GM21447 (cell line): ENCODE measurements around the gene SLC9A3.

Experiments used
- ATAC-seq: cut with Tn5 transposase; IDR thresholded peaks from one replicate; pipeline ENCODE4 v1.9.1; 2021; ENCODE audit not compliant: unreplicated experiment

The SLC9A3 gene

DNA sequence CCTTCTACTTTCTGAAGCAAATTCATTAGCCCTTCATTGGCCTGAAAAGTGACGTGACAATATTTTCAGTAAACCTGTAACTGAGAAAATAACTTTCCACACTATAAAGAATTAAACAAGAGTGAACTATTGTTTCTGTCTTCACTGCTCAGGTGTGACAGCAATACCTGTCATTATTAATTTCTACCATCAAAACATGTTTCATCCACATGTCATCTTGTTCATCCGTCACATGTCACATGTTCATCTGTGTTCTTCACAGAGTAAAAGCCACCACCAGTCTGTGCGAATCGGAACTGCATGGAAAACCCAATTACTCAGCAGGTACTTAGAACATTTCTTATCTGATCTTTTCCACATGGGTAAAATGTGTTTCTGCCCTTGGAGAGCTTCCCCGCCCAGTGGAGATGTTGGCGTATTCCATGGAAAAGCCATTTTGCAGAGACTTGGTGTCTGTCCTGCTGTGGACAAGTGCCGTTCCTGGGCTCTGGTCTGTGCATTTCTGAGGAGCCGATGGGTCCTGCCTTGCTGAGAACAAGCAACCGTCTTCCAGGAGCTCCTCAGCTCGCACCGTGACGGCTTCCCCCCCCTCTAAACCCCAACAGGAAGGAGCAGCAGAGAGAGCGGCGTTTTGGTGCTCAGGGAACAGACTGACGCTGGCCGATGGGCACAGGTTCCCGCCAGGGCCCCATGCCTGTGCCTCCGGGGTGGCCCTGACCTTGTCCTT lies 91.9 kb downstream of the SLC9A3 start:
- no peak for ATAC-seq

DNA sequence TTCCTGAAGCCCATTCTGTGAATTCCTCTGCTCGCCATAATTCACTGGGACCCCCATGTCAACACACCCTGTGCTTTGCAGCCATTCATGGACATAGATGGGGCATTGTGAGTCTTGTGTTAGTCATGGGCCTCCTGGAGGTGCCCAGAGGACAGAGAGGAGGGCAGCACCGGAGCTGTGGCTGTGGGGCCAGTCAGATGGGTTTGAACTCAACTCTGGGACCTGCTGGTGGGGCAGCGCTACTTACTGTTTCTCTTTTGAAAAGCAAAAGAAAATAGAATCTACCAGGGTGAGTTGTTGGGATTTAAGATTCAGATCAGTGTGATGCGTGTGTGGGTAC lies 92.6 kb downstream of the SLC9A3 start:
- no peak for ATAC-seq

DNA sequence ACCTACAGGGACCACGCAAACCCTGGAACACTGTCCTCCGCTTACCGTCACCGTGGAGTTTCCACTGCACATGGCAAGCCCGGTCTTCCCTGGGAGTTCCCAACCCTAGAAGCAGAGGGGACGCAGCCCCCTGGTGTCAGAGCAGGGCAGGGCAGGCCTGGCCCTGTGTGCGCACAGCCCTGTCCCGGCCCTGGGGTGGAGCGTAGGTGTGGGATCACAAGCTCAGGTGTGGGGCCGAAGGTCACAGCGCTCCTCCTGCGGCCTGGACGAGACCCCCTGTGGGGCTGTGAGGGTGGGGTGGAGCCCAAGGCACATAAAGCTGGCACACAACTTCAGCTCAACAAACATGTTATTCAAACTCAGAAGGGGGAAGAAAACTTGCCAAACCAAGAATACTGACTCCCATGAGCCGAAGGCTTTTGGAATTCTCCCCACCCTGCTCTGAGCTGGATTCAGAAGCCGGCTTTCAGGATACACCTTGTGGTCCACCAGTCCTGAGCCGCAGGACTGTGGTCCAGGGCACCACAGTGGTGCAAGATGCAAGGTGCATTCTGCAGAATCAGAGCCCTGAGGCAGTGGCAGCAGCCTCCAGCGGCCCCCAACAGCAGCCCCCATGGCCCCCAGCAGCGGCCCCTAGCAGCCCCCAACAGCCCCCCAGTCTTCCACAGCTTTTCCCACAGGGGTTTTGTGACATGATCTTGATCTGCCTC lies 93.1 kb downstream of the SLC9A3 start:
- ATAC-seq, result peak; percentile 76

DNA sequence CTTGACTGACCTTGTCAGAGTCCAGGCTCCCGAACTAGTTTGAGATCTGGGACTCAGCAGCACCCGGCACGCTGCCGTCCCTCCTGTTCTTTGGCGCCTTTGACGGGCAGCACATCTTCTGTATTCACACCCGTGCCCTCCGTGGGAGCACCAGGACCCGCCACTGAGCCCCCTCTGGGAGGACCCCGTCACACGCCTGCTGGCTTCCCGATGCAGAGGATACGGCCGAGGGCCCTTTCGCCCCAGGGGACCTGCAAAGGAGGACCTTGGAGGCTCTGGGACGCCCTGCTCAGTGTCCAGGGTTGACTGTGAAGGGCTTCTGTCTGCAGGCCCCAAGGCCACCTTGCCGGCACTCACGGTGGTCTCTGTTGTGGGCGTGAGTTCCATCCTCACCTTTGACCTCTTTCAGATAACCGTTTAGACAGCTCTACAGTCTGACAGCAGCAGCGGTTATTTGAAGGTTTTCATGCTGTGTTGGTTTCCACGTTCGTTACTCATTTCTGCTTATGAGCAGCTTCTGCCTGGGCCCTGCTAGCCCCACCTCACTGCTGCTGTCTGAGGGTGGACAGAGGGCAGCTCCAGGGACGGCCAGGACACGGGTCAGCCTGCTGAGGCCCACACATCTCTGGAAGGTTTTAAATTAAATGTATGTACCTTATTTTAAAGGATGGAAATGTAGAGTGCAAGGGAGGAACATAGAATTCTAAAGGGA lies 93.9 kb downstream of the SLC9A3 start:
- no peak for ATAC-seq

DNA sequence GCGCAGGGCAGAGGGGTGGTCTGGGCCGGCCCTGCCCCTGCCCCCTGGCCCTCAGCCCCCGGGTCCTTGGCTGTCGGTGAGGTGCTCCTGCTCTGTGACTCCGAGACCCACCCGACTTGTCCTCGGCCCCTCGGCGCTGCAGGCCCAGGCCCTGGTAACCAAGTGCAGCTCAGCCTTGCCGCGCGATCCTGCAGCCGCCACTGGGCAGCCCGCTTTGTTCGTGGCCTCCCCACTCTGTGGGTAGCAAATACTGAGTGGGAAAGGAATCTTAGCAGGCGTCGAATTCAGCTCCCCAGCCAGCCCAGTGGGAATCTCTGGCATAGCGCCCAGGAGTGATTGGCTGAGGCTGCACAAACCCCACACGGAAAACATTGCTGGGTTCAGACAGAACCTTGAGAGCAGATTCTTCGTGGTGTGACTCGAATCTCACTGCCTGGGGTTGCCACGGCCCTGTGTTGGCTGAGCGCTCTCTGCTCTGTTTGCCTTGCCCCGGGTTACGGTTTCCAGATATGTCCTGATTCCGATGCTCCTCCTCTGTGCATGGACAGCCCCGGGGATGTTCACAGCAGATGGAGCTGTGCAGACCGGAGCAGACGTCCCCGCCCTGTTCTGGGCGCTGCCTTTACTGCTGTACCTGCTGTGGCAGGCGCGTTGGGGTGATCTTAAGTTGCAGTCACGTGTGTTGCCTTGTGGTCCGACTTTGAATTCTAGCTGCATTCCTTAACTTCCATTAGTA lies 94.6 kb downstream of the SLC9A3 start:
- no peak for ATAC-seq

DNA sequence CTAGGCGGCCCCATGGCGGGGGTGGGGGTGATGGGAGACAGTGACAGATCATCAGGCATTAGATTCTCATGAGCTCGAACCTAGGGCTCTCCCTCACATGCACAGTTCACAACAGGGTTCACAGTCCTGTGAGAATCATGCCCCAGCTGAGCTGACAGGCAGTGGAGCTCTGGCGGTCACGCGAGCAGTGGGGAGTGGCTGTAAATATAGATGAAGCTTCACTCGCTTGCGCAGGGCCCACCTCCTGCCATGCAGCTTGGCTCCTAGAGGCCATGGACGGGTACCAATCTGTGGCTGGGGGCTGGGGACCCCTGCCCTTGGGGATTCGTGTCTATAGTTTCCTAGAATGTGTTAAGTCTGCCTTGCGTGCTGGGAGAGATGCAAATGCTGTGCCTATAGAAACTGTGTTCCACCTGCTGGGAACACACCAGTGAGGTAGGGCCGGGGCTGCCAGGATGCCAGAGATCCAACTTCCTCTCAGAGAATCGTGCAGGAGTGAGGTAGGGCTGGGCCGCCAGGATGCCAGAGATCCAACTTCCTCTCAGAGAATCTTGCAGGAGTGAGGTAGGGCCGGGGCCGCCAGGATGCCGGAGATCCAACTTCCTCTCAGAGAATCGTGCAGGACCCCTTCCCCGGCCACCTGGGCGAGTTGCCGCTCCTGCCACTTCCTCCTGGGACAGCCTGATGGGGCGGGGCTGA lies 95.3 kb downstream of the SLC9A3 start:
- no peak for ATAC-seq

- ATAC-seq, result no peak
Measured at GRCh38 chr5:428219-428618, 96.0 kb downstream of the SLC9A3 start.

GRCh38 chr5:427415-428087 lies 96.7 kb downstream of the SLC9A3 start:
- ATAC-seq, result no peak

DNA sequence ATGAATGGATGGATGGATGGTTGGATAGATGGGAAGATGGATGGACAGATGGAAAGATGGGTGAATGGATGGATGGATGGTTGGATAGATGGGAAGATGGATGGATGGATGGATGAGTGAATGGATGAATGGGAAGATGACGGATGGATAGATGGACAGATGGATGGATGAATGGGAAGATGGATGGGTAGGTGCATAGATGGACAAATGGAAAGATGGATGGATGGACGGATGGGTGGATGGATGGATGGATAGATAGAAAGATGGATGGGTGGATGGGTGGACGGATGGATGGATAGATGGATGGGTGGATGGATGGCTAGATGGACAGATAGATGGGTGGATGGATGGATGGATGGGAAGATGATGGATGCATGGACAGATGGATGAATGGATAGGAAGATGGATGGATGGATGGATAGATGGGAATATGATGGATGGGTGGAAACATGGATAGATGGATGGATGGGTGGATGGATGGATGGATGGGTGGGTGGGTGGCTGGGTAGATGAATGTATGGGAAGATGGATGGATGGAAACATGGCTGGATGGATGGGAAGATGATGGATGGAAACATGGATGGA lies 97.8 kb downstream of the SLC9A3 start:
- ATAC-seq, result no peak

- no peak for ATAC-seq
Measured at GRCh38 chr5:425714-426113, 98.5 kb downstream of the SLC9A3 start.

- ATAC-seq, result peak; percentile 93
Measured at GRCh38 chr5:424301-425110, 99.7 kb downstream of the SLC9A3 start.

GRCh38 chr5:423626-424261 lies 100.5 kb downstream of the SLC9A3 start:
- ATAC-seq, result no peak

GRCh38 chr5:423233-423565 lies 101.0 kb downstream of the SLC9A3 start:
- no peak for ATAC-seq

DNA sequence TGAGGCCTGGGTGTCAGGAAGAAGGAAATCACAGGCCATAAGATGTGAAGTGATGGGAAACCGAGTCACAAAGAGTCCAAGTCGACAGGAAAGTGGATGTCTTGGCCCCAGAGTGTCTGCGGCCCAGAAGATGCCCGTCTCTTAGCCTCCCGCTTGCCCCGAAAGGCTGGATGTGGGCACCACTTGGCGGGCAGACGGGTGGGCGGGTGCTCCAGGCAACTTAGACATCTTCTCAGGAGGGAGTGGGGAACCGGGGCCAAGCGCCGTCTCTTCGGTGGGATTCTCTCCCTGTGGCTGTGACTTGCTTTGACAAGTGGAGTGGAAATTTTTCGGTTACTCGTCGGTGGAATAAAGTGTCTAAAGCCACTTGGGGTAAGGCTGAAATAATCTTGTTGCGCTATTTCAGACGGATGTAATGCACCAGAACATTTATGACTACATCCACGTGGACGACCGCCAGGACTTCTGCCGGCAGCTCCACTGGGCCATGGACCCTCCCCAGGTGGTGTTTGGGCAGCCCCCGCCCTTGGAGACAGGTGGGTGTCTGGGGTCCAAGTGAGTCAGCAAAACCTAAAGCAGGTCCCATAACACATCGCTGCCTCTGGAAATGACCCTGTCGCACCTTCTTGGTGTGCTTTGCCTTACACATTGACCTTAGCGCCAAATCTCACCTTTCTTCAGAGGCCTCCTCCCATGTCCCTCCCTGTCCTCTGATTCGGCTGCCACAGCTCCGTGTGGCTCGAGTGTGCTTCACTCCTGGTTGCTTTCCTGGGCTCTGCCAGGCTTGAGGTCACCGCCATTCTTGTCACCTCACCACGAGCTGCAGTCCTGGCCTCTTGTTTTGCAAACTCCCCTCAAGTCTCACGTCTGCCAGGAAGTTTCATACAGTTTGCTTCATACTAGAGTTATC lies 101.7 kb downstream of the SLC9A3 start:
- no peak for ATAC-seq

DNA sequence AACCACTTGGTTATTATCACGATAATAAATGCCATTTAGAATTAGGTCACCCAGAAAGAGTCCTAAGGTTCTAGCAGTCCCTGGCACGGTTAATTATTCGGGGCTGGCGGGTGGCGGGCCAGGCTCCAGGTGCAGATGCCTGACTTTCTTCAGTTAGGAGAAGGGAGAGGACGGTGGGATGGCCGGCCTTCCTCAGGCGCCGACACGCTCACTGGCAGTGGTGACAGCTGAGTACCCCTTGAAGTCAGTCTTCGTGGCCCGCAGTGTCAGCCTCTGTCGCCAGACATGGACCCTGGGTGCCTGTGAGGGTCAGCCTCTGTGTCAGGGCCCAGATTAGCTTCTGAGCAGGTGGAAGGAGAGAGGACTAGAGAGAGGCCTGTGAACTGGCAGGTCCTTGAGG lies 102.3 kb downstream of the SLC9A3 start:
- ATAC-seq, result no peak

- ATAC-seq, result no peak
Measured at GRCh38 chr5:421287-421880, 102.9 kb downstream of the SLC9A3 start.

- no peak for ATAC-seq
Measured at GRCh38 chr5:420632-421286, 103.5 kb downstream of the SLC9A3 start.
